HG02610 (cell line): ENCODE data around the gene ZPR1.
"Not testable (repeated sequence)": the region's sequence is repeated elsewhere in the genome, so short reads cannot be mapped to it uniquely, and the experiment has no call there.

ENCODE experiments used
- ATAC-seq: cut with Tn5 transposase; IDR thresholded peaks from one replicate; pipeline ENCODE4 v1.9.1; 2021; ENCODE audit warnings: mild to moderate bottlenecking, moderate library complexity; ENCODE audit not compliant: unreplicated experiment

Gene ZPR1

DNA sequence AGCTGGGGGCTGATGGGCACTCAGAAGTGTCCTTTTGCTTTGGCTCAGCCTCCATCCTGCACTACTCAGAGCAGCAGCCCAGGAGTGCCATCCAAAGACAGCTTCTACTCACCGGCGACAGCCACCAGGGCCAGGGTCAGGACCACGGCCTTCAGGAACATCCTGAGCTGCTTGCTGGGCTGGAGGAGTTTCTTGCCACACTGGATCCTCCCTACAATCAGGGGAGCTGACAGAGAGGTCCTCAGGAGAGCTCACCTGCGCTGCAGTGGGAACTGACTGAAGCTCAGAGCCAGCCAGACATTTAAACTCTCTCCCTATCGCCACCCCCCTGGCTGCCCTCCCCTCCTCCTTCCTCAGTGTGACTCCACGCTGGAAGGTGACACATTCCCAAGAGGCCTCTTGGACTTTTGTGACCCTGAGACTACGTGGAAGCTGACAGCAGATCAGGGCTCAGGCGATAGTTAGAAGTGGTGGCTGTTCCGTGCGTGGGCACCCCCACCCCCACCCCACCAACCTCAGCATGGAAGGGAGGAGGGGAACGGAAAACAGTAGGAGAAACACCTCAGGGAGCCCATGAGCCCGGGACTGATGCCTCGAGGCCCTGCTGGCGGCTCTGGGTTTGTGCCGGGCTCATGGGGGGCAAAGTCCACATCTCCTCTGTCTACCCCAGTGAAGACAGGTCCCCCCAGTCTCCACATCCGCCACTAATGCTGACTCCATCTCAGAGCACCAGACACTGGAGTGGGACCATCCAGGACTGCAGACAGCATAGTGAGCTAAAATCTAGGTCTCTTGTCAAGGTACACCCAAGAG is 35.4 kb upstream of the ZPR1 start, which contains the start of gene APOA4:
APOA4 (minus strand) TSS at position 274 of the 813 bp plus-strand sequence; CDS start at position 161, 113 bp downstream.
- ATAC-seq, result no peak

DNA sequence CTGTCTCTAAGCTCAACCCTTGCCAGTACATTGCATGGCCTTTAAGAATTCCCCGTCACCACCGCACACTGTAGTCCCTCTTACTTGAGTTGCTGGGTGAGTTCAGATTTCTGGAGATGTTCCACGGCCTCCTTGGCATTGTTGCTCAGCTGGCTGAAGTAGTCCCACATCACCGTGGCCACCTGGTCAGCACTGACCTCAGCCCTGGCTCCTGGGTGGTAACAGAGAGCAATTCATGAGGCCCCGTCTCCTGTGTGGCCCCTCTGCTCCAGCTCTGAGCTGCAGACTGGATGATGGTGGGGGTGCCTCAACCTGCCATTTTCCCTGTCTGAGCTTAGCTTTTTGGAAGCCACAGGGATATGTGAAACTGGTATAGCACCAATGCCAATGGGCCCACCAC is 34.8 kb upstream of the ZPR1 start:
- no peak for ATAC-seq

DNA sequence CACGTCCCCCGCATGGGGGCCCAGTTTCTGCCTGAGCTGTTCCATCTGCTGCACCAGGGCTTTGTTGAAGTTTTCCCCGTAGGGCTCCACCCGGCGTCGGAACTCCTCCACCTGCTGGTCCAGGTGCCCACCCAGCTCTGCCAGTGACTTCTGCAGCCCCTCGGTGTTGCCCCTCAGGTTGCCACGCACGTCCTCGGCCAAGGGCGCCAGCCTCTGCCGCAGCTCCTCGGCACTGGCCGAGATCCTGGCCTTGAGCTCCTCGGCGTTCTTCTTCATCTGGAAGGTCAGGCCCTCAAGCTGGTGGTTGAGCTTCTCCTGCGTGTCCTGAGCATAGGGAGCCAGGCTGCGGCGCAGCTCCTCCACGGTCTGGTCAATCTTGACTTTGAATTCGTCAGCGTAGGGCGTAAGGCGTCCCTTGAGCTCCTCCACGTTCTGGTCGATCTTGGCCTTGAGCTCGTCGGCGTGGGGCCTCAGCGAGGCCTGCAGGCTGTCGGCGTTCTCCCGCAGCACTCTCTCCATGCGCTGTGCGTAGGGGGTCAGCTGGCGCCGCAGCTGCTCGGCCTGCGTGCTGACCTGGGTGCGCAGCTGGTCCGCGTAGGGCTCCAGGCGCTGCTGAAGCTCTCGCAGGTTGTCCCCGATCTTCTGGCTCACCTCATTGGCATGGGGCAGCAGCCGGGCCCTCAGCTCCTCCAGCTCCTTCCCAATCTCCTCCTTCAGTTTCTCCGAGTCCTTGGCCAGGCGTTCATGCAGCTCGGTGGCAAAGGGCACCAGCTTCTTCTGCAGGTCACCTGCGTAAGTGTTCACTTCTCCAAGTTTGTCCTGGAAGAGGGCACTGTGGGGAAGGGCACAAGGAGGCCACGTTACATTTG is 33.5 kb upstream of the ZPR1 start:
- ATAC-seq, result no peak

DNA sequence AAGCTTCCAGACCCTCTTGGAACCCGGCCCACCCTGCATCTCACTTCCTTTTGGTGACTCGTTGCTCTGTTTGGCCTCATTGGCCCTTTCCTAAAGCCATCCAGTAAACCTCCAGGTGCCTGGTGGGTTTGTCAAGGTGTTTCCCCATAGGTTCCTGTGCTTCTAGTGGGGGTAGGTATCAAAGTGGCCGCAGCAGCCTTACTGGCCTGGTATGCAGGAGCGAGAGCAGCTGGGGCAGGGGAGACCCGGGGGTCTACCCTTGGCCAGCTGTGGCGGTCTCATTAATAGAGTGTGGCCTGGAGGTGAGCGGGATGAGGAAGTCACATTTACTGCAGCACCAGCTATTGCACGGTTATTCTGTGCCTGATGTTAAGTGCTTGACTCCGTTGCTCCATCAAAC is 31.2 kb upstream of the ZPR1 start:
- ATAC-seq, result no peak

DNA sequence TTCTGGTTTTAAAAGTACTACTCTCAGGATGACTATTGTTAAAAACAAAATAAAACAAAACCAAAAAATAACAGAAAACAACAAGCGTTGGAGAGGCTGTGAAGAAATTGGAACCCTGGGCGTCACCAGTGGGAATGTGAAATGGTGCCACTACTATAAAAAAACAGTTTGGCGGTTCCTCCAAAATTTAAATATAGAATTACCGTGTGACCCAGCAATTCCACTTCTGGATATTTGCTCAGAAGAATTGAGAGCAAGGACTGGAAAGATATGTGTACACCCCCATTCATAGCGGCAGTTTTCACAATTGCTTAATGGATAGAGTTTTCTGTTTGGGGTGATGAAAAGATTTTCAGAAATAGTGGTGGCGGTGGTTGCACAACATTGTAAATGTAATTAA is 26.7 kb upstream of the ZPR1 start:
- no peak for ATAC-seq

DNA sequence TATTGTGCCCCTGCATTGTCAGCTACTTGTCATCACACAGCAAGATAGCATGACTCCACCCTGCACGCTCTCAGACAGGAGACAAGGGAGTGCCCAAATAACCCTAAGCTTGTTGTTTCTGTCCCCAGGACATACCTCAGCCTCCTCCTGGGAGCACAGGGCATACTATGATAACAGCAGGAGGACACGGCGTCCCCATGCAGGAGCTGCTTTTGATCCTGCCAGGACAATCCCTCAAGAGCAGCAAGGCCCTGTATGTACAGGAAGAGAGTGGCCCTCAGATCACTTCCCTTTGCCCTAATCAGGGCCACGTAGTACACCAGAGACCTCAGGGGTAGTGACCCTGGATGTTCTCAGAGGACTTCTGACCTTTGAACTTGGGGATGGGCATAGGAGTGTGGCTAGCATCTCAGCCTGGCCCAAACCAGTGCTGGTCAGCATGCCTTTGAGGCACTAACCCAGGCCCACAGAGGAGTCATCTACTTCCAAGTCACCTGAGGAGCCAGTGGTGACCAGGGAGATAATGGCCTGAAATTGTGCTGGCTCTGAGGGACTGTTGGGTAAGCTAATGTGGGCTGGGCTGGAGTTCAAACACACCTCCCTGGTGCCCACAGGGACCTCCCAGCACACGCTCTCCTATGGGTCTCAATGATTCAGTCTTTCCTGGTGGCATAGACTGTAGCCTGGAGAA is 26.1 kb upstream of the ZPR1 start:
- no peak for ATAC-seq

DNA sequence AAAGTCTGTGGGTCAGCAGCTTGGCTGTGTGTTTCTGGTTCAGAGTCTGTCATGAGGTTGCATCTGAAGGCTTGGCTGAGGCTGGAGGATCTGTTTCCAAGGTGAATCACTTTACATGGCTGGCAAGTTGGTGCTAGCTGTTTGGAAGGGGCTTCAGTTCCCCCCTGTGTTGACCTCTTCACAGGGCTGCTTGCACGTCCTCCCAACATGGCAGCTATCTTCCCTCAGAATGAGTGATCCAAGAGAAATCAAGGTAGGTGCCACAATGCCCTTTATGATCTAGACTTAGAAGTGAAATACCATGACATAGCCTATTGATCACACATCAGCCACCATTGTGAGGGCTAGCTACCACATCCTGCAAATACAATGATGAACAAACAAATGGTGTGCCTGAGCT is 25.3 kb upstream of the ZPR1 start:
- ATAC-seq, result no peak

DNA sequence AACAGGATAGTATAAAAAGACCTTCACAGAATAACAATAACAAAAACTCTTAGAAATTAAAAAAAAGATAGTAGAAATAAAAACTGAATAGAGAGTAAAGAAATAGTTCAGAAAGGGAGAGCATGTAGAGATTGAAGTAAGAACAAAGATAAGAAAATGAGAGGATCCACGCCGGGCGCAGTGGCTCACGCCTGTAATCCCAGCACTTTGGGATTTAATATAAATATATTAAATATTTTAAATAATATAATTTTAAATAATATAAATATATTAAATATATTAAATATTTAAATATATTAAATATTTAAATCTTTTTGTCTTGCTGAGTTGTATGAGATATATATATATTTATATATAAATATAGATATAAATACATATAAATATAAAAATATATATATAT is 24.3 kb upstream of the ZPR1 start:
- ATAC-seq, result no peak

DNA sequence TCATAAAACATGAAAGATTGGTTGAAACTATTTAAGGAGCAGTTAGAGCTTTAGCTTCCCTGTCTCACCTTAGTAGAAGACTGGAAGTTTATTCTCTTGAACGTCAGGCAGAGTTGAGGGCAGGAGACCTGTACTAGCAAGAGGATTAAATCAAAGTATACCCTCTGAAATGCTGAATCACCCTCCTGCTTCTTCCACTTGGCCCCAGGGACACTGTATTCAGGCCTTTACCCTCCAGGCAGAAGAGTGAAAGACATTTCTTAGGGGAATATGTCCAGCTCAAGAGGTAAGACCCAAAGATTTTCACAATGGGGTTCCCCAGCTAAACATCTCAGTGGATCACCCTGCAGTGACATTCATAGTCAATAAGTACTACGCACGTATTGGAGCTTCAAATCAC is 23.4 kb upstream of the ZPR1 start:
- ATAC-seq, result no peak

DNA sequence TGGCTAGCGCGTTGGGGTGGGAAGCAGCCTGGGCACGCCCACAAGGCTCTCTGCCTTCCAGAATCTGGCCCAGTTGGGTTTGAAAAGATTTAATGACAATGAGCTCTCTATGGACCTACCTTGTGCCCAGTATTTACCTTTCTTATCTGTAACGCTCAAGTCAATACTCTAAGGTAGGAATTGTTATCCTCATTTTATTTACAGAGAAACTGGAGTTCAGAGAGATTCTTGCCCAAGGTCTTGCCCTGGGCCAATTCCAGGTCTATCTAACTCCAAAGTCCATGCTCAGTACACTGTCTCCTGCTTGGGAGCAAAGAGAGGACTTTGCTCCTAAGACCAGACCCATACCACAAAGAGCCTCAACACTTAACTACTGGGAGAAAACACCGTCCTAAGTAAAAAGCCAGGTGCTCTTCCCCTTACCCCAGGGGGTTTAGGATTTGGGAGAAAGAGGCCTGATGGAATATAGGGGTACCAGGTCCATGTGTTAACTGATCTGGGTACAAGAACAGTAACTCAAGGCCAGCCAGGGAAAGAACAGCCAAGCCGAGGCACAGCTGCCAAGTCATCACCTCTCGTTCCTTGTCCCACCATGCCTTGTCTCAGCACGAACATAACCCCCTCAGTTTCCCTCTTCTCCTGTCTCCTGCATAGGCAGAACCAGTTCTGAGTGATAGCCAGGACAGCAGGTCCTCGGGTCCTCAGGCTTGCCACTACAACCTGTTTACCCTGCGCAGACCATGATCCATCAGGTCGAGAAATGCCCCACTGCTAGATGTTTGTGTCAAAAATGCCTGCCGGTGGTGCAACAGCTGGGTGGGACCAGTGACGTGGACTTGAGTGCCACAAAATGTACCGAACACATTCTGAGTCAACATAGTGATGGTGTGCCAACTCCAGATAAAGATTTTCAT is 20.7 kb upstream of the ZPR1 start:
- ATAC-seq, result no peak

DNA sequence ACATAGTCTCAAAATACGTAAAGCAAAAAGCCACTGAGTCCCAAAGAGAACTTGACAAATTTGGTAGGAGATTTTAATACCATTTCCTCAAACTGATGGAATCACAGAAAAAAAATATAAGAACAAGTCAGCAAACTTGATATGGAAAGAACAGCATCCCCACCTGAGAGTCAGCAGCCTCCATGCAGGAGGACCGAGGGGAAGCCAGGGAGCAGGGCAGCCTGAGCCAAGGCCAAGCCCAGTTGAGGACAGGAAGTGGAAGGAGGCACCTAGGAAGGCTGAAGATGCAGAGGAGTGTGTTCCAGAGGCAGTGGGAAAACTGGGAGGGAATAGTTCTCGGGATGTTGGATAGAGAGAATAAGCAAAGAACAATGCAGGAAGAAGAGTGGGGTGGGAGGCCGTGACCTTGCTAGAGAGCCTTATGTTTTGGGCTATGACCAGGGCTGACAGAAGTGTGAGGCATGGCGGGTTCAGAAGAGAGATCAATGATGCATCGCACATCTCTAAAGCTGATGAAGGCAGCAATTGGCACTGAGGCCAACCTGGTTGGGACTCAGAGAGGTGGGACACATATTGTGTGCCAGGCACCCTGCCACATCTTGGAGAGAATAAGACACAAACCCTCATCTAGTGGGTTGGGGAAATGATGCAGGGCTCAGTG is 19.9 kb upstream of the ZPR1 start:
- ATAC-seq, result no peak

DNA sequence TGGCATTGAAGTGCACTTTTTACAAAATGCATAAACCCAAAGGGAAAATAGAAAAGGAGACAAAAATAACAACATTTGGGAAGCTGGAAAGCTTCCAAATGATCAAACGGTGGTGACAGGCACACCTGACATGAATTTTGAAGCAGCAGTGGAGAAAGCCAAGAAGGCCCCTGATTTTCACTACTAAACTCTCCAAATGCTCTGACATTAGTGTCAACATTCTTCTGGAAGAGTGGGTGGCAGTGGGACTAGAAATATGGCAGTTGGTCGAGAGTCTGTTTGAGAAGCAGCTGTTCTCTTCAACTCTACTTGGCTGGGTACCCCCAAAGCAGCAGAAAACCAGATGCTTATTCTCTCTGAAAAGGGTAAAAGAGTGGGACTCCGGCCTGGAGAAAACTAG is 16.2 kb upstream of the ZPR1 start:
- ATAC-seq, result no peak

DNA sequence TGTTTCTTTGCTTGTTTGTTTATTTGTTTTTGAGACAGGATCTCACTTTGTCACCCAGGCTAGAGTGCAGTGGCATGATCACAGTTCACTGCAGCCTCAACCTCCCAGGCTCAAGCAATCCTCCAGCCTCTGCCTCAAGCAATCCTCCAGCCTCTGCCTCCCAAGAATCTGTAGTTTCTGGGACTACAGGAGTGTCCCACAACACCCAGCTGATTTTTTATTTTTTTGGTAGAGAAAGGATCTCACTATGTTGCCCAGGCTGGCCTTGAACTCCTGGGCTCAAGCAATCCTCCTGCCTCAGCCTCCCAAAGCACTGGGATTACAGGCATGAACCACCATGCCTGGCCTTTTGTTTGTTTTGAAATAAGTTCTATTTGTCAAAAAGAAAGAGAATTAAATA is 13.8 kb upstream of the ZPR1 start:
- not testable (repeated sequence) for ATAC-seq

DNA sequence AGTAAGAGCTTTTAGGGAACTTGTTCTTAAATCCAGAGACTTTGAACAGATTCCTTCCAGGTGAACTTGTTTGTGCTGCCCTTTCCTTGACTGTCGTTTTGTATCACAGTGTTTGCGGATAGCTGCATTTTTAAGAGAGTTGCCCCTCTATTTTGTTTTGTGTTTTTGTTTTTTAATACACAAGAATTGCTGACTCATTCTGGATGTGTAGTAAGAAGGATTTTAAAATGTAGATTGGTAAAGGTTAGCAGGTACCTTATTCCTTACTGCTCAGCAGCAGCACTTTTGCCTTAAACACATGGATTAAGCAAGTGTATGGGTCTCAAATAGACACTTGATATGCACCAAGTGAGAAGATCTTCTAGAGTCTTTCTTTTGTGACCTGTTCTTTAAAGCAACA is 12.8 kb upstream of the ZPR1 start:
- no peak for ATAC-seq

DNA sequence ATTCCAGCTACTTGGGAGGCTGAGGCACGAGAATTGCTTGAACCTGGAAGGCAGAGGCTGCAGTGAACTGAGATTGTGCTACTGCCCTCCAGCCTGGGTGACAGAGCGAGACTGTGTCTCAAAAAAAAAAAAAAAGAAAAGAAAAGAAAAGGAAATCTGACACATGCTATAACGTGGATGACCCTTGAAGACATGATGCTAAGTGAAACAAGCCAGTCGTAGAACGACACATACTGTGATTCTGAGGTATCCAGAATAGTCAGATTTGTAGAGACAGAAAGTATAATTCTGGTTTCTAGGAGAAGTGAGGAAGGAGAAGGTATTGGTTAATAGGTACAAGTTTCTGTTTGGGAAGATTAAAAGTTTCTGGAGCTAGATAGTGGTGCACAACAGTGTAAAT is 10.5 kb upstream of the ZPR1 start:
- ATAC-seq, result no peak

DNA sequence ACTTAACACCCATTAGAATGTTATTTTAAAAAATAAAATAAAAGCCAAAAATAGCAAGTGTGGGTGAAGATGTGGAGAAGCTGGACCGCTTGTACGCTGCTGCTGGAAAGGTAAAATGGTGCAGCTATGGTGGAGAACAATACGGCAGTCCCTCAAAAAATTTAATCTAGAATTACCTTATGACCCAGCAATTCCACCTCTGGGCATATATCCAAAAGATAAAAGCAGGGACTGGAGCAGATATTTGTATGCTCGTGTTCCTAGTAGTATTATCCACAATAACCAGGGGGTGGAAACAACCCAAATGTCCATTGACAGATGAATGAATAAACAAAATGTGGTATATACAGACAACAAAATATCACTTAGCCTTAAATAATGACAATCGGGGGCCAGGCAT is 10.0 kb upstream of the ZPR1 start:
- ATAC-seq, result no peak

DNA sequence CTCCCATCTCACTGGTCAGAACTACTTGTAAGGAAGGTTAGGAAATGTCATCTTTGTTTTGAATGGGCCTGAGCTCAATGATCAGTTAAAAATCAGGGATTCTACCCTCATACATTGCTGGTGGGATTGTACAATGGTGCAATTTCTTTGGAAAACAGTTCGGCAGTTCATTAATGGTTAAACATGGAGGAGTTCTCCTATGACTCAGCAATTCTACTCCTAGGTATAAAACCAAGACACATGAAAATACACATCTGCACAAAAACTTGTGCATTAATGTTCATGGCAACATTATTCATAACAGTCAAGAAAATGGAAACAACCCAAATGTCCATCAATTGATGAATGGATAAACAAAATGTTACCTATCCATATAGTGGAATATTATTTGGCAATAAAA is 8.7 kb upstream of the ZPR1 start:
- no peak for ATAC-seq

DNA sequence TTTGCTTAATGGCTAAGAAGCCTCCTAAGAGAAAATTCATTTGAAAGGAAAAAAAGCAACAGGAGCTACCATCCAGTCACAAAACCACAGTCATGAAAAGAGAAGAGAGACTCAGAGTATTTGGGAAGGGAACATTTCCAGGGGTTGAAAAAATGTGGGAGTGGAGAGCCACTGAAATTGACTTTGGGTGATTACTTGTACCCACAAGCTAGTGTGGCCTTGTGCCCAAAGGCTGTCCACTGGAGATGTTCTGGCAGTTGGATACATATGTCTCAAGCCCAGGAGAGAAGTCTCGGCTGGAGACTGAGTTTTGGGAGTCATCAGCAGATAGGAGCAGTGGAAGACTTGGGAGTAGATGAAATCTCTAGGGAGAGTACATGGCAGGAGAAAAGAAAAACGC is 7.0 kb upstream of the ZPR1 start:
- ATAC-seq, result no peak

DNA sequence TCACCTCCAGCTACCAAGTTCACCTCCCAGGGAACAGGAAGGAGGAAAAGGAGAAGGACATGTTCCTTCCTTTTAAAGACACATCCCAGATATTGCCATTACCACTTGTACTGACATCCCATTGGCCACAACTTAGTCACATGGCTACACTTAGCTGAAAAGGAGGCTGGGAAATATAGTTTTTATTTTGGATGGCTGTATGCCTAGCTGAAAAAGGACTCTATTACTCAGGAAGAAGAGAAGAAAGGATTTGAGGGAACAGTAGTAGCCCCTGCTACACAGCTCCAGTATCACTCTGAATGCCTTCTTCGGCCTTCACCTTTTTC is 5.9 kb upstream of the ZPR1 start:
- ATAC-seq, result no peak
